K562 (cell line): Measurements from ENCODE around the gene FZD8. TPM values are rescaled to one million over a fixed set of nuclear protein-coding genes. Genes with fewer than 3 reads are reported as not detected.

Experiments
- ATAC-seq: fragments of 200-7000 bp; cut with Tn5 transposase; 3 replicates; pipeline ENCODE4 v1.9.1; 2020; ENCODE audit warnings: moderate library complexity
- BruUV-seq: library from RNA; stranded (reverse); fragments of 400-500 nt; replicated peaks from 2 replicates; lab custom pipeline; 2021; lab: Mats Ljungman, UMichigan
- CTCF ChIA-PET: fragments of 300-600 bp; formaldehyde crosslinking; extraction: SDS; loops from one replicate; lab custom pipeline; 2021; ENCODE audit warnings: low intra/inter-chr PET ratio; lab: Yijun Ruan, JAX
- POLR2A ChIA-PET: fragments of 300-600, 350-650 bp; sonication (Branson Sonifier 250); formaldehyde crosslinking; extraction: SDS; loops from one replicate; lab custom pipeline; 2021; ENCODE audit warnings: antibody characterized with exemption, inconsistent platforms; lab: Yijun Ruan, JAX
- DNase-seq, 4 experiments: peaks; one replicate each; pipeline versions ENCODE4 v3.0.0 to v3.0.0-alpha.2; 2011 to 2018; ENCODE audit warnings: low spot score in 3 of 4, mixed read lengths in 3 of 4; ENCODE audit errors: extremely low read depth in 1 of 4
- FAIRE-seq: peaks from 2 replicates; lab custom pipeline; 2011; peaks lifted over from hg19 to GRCh38; lab: Jason Lieb, UNC
- H2AFZ ChIP-seq: 2 replicates; pipeline ENCODE4 v1.6.0; 2011; ENCODE audit warnings: low read depth, low read length, control low read depth, inconsistent platforms
- H3K27ac ChIP-seq: fragments of 200-600 bp; 3 replicates; pipeline ENCODE4 v1.8.0; 2011; ENCODE audit warnings: low read depth, mild to moderate bottlenecking, control low read depth, inconsistent platforms, low read length, moderate library complexity, mixed read lengths; ENCODE audit errors: extremely low read depth
- H3K27me3 ChIP-seq, 2 experiments: fragments of 300-600 bp in 1 of 2; 2 replicates in 1 of 2; 3 replicates in 1 of 2; pipeline versions ENCODE4 v1.6.0 to v1.8.0; 2011; ENCODE audit warnings: inconsistent platforms in 2 of 2, low read length in 2 of 2, mild to moderate bottlenecking in 1 of 2, mixed read lengths in 1 of 2, moderate library complexity in 1 of 2; ENCODE audit not compliant: control insufficient read depth in 2 of 2, insufficient read depth in 2 of 2
- H3K36me3 ChIP-seq: fragments of 300-600 bp; 3 replicates; pipeline ENCODE4 v1.8.0; 2011; ENCODE audit warnings: mild to moderate bottlenecking, low read length, inconsistent platforms; ENCODE audit not compliant: control insufficient read depth, insufficient read depth
- H3K4me1 ChIP-seq, 2 experiments: fragments of 200-600 bp in 1 of 2; replicated peaks in 1 of 2; 2 replicates in 1 of 2; 3 replicates in 1 of 2; pipeline versions ENCODE4 v1.5.1 to v1.8.0; 2011; ENCODE audit warnings: inconsistent platforms in 2 of 2, low read length in 2 of 2, mild to moderate bottlenecking in 1 of 2, mixed read lengths in 1 of 2, moderate library complexity in 1 of 2; ENCODE audit not compliant: control insufficient read depth in 2 of 2, insufficient read depth in 2 of 2
- H3K4me2 ChIP-seq: 2 replicates; pipeline ENCODE4 v1.6.1; 2011; ENCODE audit warnings: low read length, control low read depth, inconsistent platforms, mixed read lengths; ENCODE audit not compliant: insufficient read depth
- H3K4me3 ChIP-seq: fragments of 200-600 bp; sonication (generic), shearing (Covaris generic); 2 replicates; pipeline ENCODE4 v1.5.1; 2016; ENCODE audit warnings: control low read depth, inconsistent platforms
- H3K79me2 ChIP-seq: fragments of 200-600 bp; 3 replicates; pipeline ENCODE4 v1.8.0; 2011; ENCODE audit warnings: low read length, inconsistent platforms; ENCODE audit not compliant: control insufficient read depth, insufficient read depth
- H3K9ac ChIP-seq, 2 experiments: 2 replicates each; pipeline versions ENCODE4 v1.6.0 to v1.6.1; 2011; ENCODE audit warnings: low read depth in 2 of 2, low read length in 2 of 2, control low read depth in 1 of 2, inconsistent platforms in 1 of 2, mild to moderate bottlenecking in 1 of 2, mixed read lengths in 1 of 2; ENCODE audit not compliant: insufficient read depth in 1 of 2
- H3K9me1 ChIP-seq: one replicate; pipeline ENCODE4 v1.6.0; 2011; ENCODE audit warnings: inconsistent platforms, mild to moderate bottlenecking, low read length, moderate library complexity; ENCODE audit not compliant: control insufficient read depth, insufficient read depth
- H3K9me3 ChIP-seq: replicated peaks from 2 replicates; pipeline ENCODE4 v1.5.1; 2011; ENCODE audit warnings: low read depth, low read length, inconsistent platforms; ENCODE audit not compliant: control insufficient read depth, insufficient read depth
- H4K20me1 ChIP-seq: replicated peaks from 2 replicates; pipeline ENCODE4 v1.6.1; 2011; ENCODE audit warnings: low read length, inconsistent platforms, mixed read lengths; ENCODE audit not compliant: control insufficient read depth, insufficient read depth
- ARNT ChIP-seq, 2 experiments: fragments of 450-650 bp; IDR thresholded peaks; 2 replicates each; pipeline ENCODE4 v1.6.1; 2016; ENCODE audit warnings: mild to moderate bottlenecking in 1 of 2
- ASH1L ChIP-seq: fragments of 450-650 bp; IDR thresholded peaks from 2 replicates; pipeline ENCODE4 v1.6.1; 2018; ENCODE audit warnings: borderline replicate concordance, mild to moderate bottlenecking, low read depth; ENCODE audit not compliant: partially characterized antibody
- ATF3 ChIP-seq, 2 experiments: fragments of 450-650 bp in 1 of 2; sonication (generic) in 1 of 2; formaldehyde crosslinking in 1 of 2; IDR thresholded peaks in 1 of 2; conservative IDR thresholded peaks in 1 of 2; 2 replicates each; pipeline versions ENCODE4 v1.6.1 to v1.8.1; 2016 to 2023; ENCODE audit warnings: mild to moderate bottlenecking in 2 of 2, moderate library complexity in 2 of 2, inconsistent platforms in 1 of 2, missing genetic modification reagents in 1 of 2
- BRF1 ChIP-seq: IDR thresholded peaks from 3 replicates; pipeline ENCODE4 v1.6.1; 2011; ENCODE audit warnings: borderline replicate concordance, mild to moderate bottlenecking; ENCODE audit not compliant: insufficient read length; ENCODE audit errors: extremely low read depth
- CBFA2T2 ChIP-seq: fragments of 450-650 bp; conservative IDR thresholded peaks from 2 replicates; pipeline ENCODE4 v1.6.1; 2017; ENCODE audit warnings: mild to moderate bottlenecking
- EP300 ChIP-seq: IDR thresholded peaks from 2 replicates; pipeline ENCODE4 v1.6.1; 2012; ENCODE audit warnings: low read length, improper control_type of control experiment
- GTF2A2 ChIP-seq: IDR thresholded peaks from 2 replicates; pipeline ENCODE4 v1.6.1; 2016; ENCODE audit warnings: mild to moderate bottlenecking, missing genetic modification characterization, missing compliant biosample characterization
- KDM5B ChIP-seq: fragments of 200-600 bp; sonication (generic); IDR thresholded peaks from 2 replicates; pipeline ENCODE4 v1.6.1; 2012; ENCODE audit warnings: low read depth, mild to moderate bottlenecking, moderate library complexity, low read length, control low read depth, inconsistent platforms; ENCODE audit not compliant: insufficient replicate concordance
- MAFK ChIP-seq: IDR thresholded peaks from 2 replicates; pipeline ENCODE4 v1.6.1; 2011; ENCODE audit warnings: low read length, improper control_type of control experiment
- NFIX ChIP-seq: fragments of 250-450 bp; sonication (Bioruptor Pico); IDR thresholded peaks from 2 replicates; pipeline ENCODE4 v1.4.0; 2020; ENCODE audit warnings: low read depth, mild to moderate bottlenecking, moderate library complexity
- SIN3A ChIP-seq, 2 experiments: fragments of 150-350 bp in 1 of 2; IDR thresholded peaks; 2 replicates each; pipeline ENCODE4 v1.6.1; 2011 to 2016; ENCODE audit warnings: borderline replicate concordance in 2 of 2, low read depth in 2 of 2, low read length in 2 of 2, mild to moderate bottlenecking in 2 of 2, moderate library complexity in 2 of 2; ENCODE audit not compliant: control insufficient read depth in 1 of 2
- TCF3 ChIP-seq: sonication (generic); formaldehyde crosslinking; IDR thresholded peaks from 2 replicates; pipeline ENCODE4 v1.4.0; 2020; ENCODE audit warnings: mild to moderate bottlenecking, missing genetic modification reagents
- XRCC4 ChIP-seq: IDR thresholded peaks from one replicate; pipeline ENCODE4 v1.6.1; 2011; ENCODE audit not compliant: insufficient read depth, insufficient read length; ENCODE audit errors: extremely low read depth
- ZBTB1 ChIP-seq: sonication (generic); formaldehyde crosslinking; IDR thresholded peaks from 2 replicates; pipeline ENCODE4 v1.8.1; 2023; ENCODE audit warnings: missing genetic modification reagents, low read depth, mild to moderate bottlenecking, borderline replicate concordance
- ZFX ChIP-seq: sonication (generic); formaldehyde crosslinking; IDR thresholded peaks from 2 replicates; pipeline ENCODE4 v1.8.0; 2022; ENCODE audit warnings: mild to moderate bottlenecking, missing genetic modification reagents, moderate library complexity
- ZNF184 ChIP-seq: sonication (generic); formaldehyde crosslinking; IDR thresholded peaks from 2 replicates; pipeline ENCODE4 v1.5.0; 2020; ENCODE audit warnings: missing genetic modification reagents
- WGBS: fragments of 100-300 bp; shearing (Covaris generic); methylation state at CpG from one replicate; pipeline ENCODE4 v1.1.6; 2016; ENCODE audit warnings: low coverage, mixed read lengths; ENCODE audit not compliant: insufficient coverage; ENCODE audit errors: missing lambda C conversion rate; 5-methylcytosine and 5-hydroxymethylcytosine counted together
- in situ Hi-C: fragments of 300-500 bp; cut with MboI; formaldehyde crosslinking; loops from 4 replicates; pipeline ENCODE4 v1.15.0; 2018; ENCODE audit warnings: inconsistent platforms, mixed read lengths
- intact Hi-C: fragments of 100-400 bp; cut with micrococcal nuclease; formaldehyde crosslinking; loops from 2 replicates; pipeline ENCODE4 v1.14.2; 2022
- polyA plus RNA-seq, 8 experiments: library from polyadenylated mRNA; depleted of rRNA in 4 of 8; stranded (reverse) in 5 of 8; unstranded in 3 of 8; fragments of >200 nt; fragmentation: Nextera tagmentation in 2 of 8; fragmentation: Illumina TruSeq in 1 of 8; extraction: Ambion mirVana in 2 of 8; extraction: Trizol in 1 of 8; gene quantifications; 2 replicates each; pipeline versions ENCODE4 v1.2.1 to v1.2.3, GENCODE V29; 2011 to 2014; ENCODE audit warnings: inconsistent platforms in 1 of 8, missing spikeins in 1 of 8
- total RNA-seq, 7 experiments: library from RNA; depleted of rRNA in 6 of 7; stranded (reverse); fragments of >200 nt in 6 of 7; fragmentation: Illumina TruSeq in 2 of 7; extraction: Trizol in 2 of 7; gene quantifications; 2 replicates each; pipeline versions ENCODE4 v1.2.1 to v1.2.3, GENCODE V29; 2011 to 2021; ENCODE audit warnings: low replicate concordance in 1 of 7
- TF ChIP-seq, protein P1 (sequence below): fragments of 250-450 bp; sonication (Bioruptor Pico); IDR thresholded peaks from 2 replicates; pipeline ENCODE4 v1.5.0; 2021
- TF ChIP-seq, protein P2 (sequence below), 2 experiments: IDR thresholded peaks in 1 of 2; conservative IDR thresholded peaks in 1 of 2; 2 replicates each; pipeline ENCODE4 v1.6.1; 2016; ENCODE audit warnings: low read depth in 2 of 2, mild to moderate bottlenecking in 1 of 2, missing compliant biosample characterization in 1 of 2, missing genetic modification characterization in 1 of 2, moderate library complexity in 1 of 2

Gene FZD8
- total and polyA plus RNA-seq, 9 of the 15 experiments (the other 6 are each of a cell fraction or from before 2014, with no cell fraction given) = 0.03 to 1.2 (median 0.16) TPM; not detected in 1

- WGBS = 10% methylated on average over 6 of the region's 6 CpGs
- no TSS peak for BruUV-seq
- Histone ChIP-seq H3K4me2 (no peak overlapping the region), H3K9ac (no peak overlapping the region), H3K27me3 (peaks cover 0 to 5% of the 10 kb centered on the region in 2 experiments; a peak in 2 of 5 replicates), H3K36me3 (no peaks in the 10 kb centered on the region), H3K27ac (no peak overlapping the region), H3K9me1 (peaks cover 2% of the 10 kb centered on the region), H3K9me3 (no peaks in the 10 kb centered on the region), H2AFZ (no peak overlapping the region), H3K79me2 (no peaks in the 10 kb centered on the region), H3K4me3 (no peak overlapping the region), H4K20me1 (no peaks in the 10 kb centered on the region), H3K4me1 (no peaks in the 10 kb centered on the region)
- ATAC-seq (no peak), DNase-seq (no peak), FAIRE-seq (no peak)
- intact Hi-C loops (no loop called here), in situ Hi-C loops (loop anchor here (25.0 kb wide), 1 partner anchor 1260 kb away; no protein-coding TSS in a partner anchor)
- ChIA-PET POLR2A (interaction anchor here (1.2 kb wide), 1 partner anchor 13 kb away, joined by 4 read pairs; no protein-coding TSS in a partner anchor), CTCF (no interaction called here)
- TF ChIP-seq XRCC4 (no peak), ZFX (CRISPR knock-in tag) (no peak), MAFK (no peak), SIN3A (IDR thresholded peaks at IDR 0.05; ENCODE audit: borderline replicate concordance in 2 of 2, control insufficient read depth in 1 of 2, low read depth in 2 of 2, low read length in 2 of 2) (no peak), ZNF184 (no peak), TCF3 (CRISPR knock-in tag) (no peak), KDM5B (no peak), CBFA2T2 (no peak), ATF3 (IDR thresholded peaks at IDR 0.05) (no peak), ATF3 (CRISPR knock-in tag; conservative IDR thresholded peaks at IDR 0.05) (no peak), ZBTB1 (no peak), BRF1 (no peak), ARNT (IDR thresholded peaks at IDR 0.05) (no peak), ASH1L (no peak), EP300 (no peak), NFIX (CRISPR knock-in tag) (no peak), GTF2A2 (tag) (no peak)
- TF ChIP-seq, protein P1, sequence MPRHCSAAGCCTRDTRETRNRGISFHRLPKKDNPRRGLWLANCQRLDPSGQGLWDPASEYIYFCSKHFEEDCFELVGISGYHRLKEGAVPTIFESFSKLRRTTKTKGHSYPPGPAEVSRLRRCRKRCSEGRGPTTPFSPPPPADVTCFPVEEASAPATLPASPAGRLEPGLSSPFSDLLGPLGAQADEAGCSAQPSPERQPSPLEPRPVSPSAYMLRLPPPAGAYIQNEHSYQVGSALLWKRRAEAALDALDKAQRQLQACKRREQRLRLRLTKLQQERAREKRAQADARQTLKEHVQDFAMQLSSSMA = no peak
- TF ChIP-seq, protein P2, sequence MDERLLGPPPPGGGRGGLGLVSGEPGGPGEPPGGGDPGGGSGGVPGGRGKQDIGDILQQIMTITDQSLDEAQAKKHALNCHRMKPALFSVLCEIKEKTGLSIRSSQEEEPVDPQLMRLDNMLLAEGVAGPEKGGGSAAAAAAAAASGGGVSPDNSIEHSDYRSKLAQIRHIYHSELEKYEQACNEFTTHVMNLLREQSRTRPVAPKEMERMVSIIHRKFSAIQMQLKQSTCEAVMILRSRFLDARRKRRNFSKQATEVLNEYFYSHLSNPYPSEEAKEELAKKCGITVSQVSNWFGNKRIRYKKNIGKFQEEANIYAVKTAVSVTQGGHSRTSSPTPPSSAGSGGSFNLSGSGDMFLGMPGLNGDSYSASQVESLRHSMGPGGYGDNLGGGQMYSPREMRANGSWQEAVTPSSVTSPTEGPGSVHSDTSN (CRISPR knock-in tag; IDR thresholded peaks at IDR 0.05; ENCODE audit: low read depth) = no peak
- TF ChIP-seq, protein P2 (tag; conservative IDR thresholded peaks at IDR 0.05; ENCODE audit: low read depth) = no peak
These were observed 15.1 kb downstream of the FZD8 start for GRCh38 chr10:35626971-35627507.
